ENCODE measurements around the gene ARHGDIB. TPM values are rescaled to one million over a fixed set of nuclear protein-coding genes. Genes with fewer than 3 reads are reported as not detected.

The ARHGDIB gene
- total RNA-seq, 1 donor from 2014 or later = 1,194 TPM

DNA sequence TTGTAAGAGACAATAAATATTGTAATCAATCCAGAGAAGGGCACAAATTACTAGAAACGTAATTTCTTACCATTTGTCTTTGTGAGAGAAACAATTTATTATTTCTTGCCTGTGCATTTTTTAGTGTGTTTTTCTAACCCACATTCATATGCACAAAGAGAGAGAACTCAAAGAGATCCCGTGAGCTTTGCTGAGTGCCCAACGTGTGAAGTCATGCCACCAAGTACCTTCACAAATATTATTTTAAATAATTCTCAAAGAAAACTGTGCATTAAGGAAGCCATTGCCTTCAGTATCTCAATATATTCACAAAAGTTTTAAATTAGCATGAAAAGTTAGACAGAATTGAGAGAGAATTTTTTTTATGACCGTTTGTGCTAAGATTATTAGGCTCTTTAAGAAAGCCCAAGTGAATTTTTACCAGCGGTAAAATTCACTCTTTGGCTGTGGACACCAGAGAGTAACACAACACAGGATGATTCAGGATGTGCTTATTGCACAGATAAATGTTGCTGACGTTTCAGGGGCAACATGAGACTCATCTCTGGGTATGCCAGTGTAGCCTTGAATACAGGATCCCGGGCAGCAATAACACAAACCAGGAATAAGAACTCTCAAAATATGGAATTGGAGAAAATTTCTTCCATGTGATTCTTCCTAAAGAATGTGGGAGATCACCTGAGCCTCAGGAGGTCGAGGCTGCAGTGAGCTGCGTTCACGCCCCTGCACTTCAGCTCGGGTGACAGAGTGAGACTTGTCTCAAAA lies 2.9 kb downstream of the ARHGDIB start:
- intact Hi-C loops (cut with micrococcal nuclease) = loop anchor here (5.0 to 10.0 kb wide), 2 partner anchors 744 to 826 kb away; partner anchors contain the start of gene EPS8

DNA sequence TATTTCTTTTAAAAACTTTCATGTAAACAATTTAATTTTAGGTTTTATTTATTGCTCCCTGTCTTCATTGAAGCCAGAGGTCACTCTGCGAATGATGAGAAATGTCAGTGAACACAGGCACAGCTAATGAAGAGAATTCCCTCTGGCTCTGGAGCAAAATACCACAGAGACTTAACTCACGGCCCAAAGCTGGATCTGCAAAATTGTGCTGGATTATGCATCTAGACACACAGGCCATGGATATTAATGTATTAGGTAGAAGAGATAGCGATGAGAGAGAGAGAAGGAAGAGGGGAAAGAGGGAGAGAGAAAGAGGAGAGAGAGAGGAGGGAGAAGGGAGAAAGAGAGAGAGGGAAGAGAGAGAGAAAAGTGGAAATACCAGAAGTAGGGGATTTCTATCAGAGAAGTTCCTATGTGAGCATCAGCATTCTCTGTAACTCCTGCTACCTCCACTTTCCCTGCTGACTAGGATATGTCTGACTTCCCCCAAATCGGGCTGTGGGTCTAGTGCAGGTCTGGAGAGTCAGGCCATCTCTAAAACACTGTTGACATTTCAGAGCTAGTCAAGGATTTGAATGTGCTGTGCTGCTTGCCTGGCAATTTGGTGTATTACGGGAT lies 3.7 kb downstream of the ARHGDIB start:
- intact Hi-C loops (cut with micrococcal nuclease) = loop anchor here (5.0 to 10.0 kb wide), 2 partner anchors 745 to 827 kb away; partner anchors contain the start of gene EPS8

DNA sequence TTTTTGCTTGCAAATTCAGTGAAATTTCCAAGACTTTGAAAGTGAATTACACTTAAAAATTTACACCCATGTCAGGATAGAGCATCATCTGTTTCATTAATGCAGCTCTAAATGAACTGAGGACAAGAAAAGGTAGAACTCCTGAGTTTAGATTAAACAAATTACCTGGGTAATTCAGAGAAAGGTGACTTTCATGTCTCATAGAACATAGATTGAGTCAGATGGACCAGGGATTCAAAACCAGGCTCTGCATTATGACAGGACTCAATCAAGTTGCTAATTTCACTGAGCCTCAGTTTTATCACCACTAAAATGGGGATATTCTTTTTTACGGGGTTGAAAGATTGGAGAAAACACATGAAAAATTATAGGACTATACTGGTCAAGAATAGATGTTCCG lies 4.5 kb downstream of the ARHGDIB start:
- intact Hi-C loops (cut with micrococcal nuclease) = loop anchor here (1.0 to 10.0 kb wide), 3 partner anchors 9 to 828 kb away; partner anchors contain the start of gene EPS8

DNA sequence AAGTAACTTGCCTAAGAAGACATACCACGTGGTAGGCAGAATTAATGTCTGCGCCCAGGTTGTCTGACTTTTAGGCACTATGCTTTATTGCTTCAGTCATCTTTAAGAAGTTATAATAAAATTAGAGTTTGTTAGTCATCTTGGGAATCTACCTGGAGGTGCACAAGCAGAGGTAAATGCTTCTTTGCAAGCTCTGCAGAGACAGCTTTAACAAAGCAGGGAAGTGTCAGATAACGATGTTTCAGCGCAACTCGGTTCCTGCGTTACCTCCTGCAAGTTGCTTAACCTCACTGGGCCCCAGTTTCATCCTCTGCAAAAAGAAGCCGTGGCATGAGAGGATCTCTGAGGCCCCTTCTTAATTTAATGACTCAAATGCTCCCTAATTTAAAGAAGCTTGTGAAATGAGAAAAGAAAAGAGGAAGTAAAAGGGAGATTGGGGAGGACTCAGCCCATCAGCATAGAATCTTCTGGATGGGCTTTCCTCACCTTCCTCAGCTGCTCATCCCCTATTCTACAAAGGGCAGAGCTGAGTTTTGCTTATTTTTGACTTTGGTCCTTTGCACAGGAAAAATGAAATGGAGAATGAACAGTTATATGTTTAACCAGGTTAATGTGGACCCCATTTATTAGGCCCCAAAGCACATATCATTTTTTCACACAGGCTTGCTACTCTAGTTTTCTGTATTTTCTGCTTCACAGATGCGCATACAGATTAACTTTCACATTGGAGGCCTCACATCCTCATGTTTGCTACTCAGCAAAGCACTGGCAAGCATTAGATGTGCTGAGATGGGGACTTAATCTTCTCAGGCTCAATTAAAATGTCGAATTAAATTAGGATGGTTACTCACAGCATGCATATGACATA lies 5.1 kb downstream of the ARHGDIB start:
- intact Hi-C loops (cut with micrococcal nuclease) = loop anchor here (1.0 to 10.0 kb wide), 3 partner anchors 8 to 829 kb away; partner anchors contain the start of gene EPS8

DNA sequence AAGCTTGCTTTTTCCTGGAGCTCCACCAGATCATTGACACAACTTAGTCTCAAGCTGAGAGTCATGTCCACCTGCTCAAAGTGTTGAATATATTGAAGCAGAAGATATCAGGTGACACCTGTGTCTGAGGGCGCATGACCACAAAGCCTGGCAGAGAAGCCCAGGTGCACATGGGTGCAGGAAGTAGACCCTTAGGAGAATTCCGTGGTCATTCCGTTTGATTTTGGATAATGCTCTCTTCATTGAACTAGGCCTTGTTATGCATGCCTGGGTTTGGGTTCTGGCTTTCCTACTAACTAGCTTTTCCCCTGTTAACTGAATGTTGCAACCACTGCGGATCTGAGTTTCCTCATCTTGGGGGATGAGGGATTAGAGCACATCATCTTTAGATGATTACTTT lies 7.1 kb downstream of the ARHGDIB start:
- intact Hi-C loops (cut with micrococcal nuclease) = loop anchor here (5.0 to 10.0 kb wide), 2 partner anchors 618 to 831 kb away; partner anchors contain the start of gene EPS8

DNA sequence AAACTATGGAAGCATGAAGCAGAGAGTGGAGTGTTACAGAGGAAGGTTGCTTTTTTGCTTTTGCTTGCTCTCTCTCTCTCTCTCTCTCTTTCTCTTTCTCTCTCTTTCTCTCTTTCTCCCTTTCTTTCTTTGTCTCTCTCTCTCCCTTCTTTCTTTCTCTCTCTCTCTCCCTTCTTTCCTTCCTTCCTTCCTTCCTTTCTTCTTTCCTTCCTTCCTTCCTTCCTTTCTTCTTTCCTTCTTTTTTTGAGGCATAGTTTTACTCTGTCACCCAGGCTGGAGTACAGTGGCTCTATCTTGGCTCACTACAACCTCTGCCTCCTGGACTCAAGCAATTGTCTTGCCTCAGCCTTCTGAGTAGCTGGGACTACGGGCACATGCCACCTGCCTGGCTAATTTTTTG lies 7.6 kb downstream of the ARHGDIB start:
- intact Hi-C loops (cut with micrococcal nuclease) = loop anchor here (2.0 to 10.0 kb wide), 3 partner anchors 559 to 831 kb away; partner anchors contain the start of gene EPS8

DNA sequence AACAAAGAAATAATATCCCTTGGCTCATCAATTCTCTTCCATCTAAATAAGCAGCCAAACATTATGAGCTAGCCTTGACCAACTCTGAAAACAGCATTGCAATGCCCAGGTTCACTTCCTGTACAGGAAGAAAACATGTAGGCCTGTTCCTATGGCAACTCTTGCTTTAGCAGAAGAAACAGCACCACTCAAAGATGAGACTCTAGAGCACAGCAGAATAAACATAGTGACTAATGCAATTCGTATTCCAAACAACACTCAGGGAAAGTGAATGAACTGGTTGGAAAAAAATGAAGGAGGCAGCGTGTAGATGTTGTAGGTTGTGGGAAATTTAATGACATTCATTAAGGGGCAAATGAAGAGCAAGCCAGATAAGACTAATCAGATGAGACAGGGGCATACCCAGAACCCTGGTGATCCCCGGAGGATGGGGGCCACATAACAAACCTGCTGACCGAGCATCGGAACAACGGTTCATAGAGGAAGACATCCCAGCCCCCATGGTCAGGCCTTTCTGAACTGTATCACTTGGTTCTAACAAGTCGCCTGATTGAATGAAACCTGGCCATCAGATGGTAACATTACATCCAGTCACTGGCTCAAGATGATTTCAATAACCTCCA lies 9.0 kb downstream of the ARHGDIB start:
- intact Hi-C loops (cut with micrococcal nuclease) = loop anchor here (1.0 to 10.0 kb wide), 7 partner anchors 9 to 832 kb away; partner anchors contain the start of genes ARHGDIB, C12orf60, EPS8 and WBP11

DNA sequence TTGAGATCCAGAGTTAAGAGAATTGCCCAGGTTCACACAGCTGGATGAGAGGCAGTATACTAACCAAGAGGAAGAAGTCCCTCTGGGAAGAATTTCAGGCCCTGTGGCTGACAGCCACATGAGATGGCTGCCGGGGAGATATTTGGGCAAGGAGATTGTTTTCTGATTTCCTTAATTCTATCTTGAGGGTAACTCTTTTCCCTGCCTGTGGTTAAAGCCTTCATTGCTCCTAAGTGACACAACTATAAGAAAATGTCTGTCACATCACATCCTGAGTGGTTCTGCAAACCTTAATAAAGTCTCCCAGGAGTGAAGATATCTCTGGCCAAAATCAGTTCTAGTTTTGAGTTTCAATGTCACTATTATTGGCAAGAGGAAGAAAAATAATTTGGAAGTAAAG lies 9.6 kb downstream of the ARHGDIB start:
- intact Hi-C loops (cut with micrococcal nuclease) = loop anchor here (1.0 to 10.0 kb wide), 7 partner anchors 9 to 833 kb away; partner anchors contain the start of genes ARHGDIB, C12orf60, EPS8 and WBP11

DNA sequence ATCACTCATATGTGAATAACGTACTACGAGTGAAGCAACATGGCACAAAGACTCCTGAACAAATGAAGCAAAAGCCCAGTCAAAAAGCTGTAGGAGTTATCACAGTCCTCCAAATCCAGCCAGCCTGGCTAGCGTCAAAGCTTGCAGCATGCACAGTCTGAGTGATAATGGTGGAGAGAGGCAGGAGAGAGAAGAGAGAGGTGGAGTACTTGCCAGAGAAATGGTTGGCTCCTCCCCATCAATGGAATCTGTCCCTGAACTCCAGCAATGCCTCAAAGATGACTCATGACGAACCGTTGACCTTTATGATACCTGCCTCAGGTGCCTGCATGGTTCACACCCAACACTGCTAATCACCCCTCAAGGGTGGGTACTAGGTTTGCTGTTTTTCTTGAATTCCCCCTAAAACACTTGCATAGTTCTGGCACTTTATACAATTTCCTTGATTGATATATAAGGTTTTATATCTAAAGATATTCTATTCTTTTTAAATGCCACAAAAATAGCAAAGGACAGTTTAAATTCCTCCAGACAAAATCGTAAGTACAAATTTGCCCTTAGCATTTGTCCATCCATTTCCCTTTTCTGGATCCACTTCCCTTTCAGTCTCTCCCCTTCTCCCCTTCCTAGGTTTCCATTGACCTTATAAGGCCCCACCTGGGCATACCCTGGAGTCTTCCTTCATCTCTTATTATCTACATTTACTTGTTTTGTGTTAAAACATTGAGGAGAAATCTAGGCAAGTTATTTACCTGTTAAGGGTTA lies 10.2 kb downstream of the ARHGDIB start:
- intact Hi-C loops (cut with micrococcal nuclease) = loop anchor here (5.0 to 10.0 kb wide), 2 partner anchors 621 to 834 kb away; partner anchors contain the start of gene EPS8

DNA sequence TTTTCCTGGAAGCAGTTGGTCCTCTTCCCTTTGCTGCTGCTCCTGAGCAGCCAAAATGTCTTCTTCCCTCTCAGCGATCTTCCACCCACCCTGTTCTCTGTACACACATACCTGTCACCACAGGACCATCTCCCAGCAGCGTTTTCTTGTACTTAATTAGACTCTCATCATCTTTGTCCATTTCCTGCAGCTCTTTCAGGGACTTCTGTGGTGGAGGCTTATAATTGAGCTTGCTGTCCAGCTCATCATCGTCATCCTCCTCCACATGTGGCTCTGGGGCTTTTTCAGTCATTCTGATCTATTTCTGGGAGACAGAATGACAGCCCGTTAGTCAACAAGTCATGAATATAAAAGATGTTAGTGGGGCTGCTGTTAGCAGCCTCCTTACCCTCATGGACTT lies 11.0 kb downstream of the ARHGDIB start:
- intact Hi-C loops (cut with micrococcal nuclease) = loop anchor here (5.0 to 10.0 kb wide), 2 partner anchors 622 to 834 kb away; partner anchors contain the start of gene EPS8

DNA sequence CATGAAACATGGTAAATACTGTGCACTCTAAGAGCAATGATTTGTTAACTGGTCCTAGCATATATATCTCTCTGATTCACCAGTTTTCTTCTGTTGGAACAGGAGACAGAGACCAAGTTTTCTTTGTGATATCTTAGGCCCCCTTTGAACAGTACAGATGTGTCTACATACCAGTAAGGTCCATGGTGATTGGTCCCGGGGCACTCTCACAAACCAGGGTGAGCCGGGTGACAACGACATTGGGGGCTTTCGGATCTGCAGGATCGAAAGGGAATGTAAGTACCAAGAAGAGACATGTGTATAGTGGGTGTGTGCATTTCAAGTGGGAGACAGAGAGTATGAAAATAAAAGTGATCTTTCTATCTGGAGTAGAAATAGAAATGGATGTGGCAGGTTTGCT lies 11.8 kb downstream of the ARHGDIB start:
- intact Hi-C loops (cut with micrococcal nuclease) = loop anchor here (1.0 to 10.0 kb wide), 4 partner anchors 104 to 835 kb away; partner anchors contain the start of gene EPS8

DNA sequence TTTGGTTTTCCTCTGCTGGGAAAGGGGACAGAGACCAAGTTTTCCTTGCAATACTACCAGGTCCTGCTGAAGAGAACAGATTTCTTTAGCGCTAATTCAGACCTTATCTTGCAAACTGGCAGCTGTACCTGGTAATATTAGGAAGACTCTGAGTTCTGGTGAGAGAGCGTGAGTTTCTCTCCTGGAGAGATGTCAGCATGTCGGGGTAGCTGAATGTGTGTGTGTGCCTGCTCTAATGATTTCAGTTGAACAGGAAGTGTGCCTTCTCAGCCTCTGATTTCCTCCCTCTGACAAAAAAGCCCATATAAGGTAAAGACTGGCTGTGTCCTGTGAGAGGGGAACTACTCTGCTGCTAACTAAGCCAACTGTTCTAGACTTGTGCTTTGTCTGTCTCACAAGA lies 12.7 kb downstream of the ARHGDIB start:
- intact Hi-C loops (cut with micrococcal nuclease) = loop anchor here (1.0 to 10.0 kb wide), 8 partner anchors 8 to 474 kb away; partner anchors contain the start of genes ARHGDIB, C12orf60 and WBP11

DNA sequence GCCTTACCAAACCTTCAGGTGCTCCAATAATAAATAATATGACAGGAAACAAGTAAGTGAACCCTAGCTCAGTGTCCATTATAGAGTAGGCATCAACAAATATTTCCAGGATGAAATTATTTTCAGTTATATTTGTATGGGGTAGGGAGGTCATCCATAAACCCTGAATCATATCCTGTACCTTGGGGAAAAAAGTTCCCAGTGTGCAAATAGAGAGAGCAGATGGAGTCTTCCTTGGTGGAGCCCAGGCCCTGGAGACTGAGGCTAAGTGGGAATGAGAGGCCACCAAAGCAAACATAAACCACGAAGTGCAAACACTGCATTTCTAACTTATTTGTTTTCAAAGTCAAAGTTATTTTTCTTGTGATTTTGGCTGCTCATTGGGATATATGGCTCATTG lies 14.5 kb downstream of the ARHGDIB start:
- intact Hi-C loops (cut with micrococcal nuclease) = loop anchor here (10.0 kb wide), 1 partner anchor 472 kb away; no protein-coding TSS in a partner anchor

DNA sequence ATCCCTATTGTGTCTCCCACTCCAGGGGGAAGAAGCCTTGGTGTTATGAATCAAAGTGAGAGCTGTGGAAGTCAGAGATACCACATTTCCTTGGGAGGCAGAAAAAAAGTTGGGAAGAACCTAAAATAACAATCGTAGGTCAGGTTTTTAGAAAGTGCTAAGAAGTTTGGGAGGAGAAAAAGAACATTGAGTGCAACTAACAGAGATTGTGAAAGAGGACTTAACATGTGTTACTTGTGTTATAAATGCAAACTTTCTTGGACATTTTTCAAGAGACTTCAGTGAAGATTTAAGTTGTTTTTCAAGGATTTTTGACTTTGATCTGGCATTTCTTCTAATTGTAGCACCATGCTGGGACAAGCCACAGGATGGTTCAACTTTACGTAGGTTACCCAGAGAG lies 15.2 kb downstream of the ARHGDIB start:
- intact Hi-C loops (cut with micrococcal nuclease) = loop anchor here (10.0 kb wide), 1 partner anchor 471 kb away; no protein-coding TSS in a partner anchor

DNA sequence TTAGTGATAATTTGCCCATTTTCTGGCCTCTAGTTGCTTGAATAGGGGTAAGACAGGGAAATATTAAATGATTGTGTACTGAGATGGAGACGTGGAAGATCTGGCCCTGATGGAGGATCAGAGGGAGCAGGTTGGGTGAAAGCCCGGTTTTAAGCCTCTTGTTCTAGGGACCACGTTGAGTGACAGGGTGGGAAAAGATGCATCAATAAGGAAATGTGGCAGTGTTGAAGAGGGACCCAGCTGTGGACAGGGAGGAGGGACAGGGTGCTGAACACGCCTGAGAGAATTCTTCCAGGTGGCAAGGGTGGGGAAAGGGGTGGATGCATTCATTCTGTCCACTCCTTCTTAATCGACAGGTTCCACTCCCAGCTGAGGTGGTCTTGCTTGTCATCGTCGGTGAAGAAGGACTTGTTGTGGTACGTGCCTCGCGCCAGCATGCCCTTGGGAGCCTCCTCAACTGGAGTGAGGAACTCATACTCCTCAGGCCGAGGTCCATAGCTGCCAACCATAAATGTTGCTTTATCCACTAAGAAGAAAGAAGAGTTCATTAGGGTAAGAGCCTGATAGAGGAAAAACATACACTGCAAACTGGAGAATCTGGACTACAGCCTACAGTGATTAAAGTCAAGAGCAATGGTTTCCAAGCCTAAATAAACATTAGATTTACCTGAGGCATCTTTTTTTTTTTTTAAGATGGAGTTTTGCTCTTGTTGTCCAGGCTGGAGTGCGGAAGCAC lies 19.0 kb downstream of the ARHGDIB start:
- intact Hi-C loops (cut with micrococcal nuclease) = loop anchor here (10.0 kb wide), 1 partner anchor 468 kb away; no protein-coding TSS in a partner anchor

DNA sequence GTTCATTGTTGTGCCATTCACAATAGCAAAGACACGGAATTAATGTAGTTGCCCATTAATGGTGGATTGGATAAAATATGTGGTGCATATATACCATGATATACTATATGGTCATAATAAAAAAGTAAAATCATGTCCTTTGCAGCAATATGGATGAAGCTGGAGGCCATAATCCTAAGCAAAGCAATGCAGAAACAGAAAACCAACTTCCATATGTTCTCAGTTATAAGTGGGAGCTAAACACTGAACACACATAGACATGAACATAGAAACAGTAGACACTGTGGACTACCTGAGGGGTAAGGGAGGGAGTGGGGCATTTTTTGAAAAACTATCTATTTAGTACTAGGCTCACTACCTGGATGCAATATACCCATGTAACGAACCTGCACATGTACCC lies 20.0 kb downstream of the ARHGDIB start:
- intact Hi-C loops (cut with micrococcal nuclease) = loop anchor here (10.0 kb wide), 1 partner anchor 467 kb away; no protein-coding TSS in a partner anchor

DNA sequence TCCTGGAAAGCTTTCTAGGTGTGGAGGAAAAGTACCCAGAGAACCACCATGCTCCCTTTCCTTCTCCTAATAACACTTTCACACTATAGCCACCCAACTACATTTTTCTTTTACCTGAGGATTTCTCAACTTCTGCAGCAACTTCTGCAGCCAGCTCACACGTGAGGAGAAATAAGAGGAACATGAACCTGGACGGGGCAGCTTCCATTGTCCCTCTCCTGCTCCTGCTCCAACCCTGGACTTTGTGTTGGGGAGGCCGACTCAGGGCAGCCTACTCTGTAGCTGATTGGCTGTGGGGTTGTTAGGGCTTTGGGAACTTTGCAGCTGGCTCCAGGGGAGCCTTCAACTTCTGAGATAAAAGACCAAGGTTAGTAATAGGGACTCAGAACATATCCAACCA lies 23.1 kb downstream of the ARHGDIB start, which contains the start of gene ERP27:
ERP27 (minus strand) TSS at position 237 of the 400 bp plus-strand sequence; CDS start at position 208, 29 bp downstream.
- intact Hi-C loops (cut with micrococcal nuclease) = no loop called here

DNA sequence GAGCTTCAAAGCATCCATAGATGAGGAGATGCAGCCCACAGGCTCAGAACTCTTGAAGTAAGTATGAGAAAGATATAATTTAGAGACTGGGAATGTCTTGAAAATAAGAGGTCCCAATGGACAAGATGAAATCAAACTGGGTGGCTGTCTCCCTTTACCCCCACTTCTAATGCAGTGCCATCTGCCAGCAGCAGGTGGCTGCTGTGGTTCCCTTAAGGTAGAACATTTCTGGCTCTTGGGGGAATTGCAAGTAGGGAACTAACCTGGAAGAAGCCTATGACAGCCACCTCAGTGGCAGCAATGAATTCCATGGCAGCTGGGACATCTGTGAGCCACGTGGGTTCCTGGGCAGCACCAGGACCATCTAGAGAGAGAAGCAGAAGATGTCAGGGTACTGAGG lies 23.7 kb downstream of the ARHGDIB start:
- intact Hi-C loops (cut with micrococcal nuclease) = loop anchor here (1.0 kb wide), 1 partner anchor 59 kb away; no protein-coding TSS in a partner anchor

Measured in T-helper 1 cell treated with Interleukin-12 subunit alpha and Interleukin-12 subunit beta and Interleukin-4 antibody, amounts not matched to agents 30 ng/mL and 1 ng/mL, for 36 hours (primary cell).